Measurements from ENCODE around the gene GAS2L1.
"Not testable (repeated sequence)": the region's sequence is repeated elsewhere in the genome, so short reads cannot be mapped to it uniquely, and the experiment has no call there.

Gene GAS2L1

GRCh38 chr22:29348041-29348440 is 41.6 kb downstream of the GAS2L1 start:
- H3K4me3 ChIP-seq (ENCODE audit: low read depth, low read length): no peak overlapping the region
- no peak for DNase-seq (ENCODE audit: low read depth)
- TF ChIP-seq, protein P1, sequence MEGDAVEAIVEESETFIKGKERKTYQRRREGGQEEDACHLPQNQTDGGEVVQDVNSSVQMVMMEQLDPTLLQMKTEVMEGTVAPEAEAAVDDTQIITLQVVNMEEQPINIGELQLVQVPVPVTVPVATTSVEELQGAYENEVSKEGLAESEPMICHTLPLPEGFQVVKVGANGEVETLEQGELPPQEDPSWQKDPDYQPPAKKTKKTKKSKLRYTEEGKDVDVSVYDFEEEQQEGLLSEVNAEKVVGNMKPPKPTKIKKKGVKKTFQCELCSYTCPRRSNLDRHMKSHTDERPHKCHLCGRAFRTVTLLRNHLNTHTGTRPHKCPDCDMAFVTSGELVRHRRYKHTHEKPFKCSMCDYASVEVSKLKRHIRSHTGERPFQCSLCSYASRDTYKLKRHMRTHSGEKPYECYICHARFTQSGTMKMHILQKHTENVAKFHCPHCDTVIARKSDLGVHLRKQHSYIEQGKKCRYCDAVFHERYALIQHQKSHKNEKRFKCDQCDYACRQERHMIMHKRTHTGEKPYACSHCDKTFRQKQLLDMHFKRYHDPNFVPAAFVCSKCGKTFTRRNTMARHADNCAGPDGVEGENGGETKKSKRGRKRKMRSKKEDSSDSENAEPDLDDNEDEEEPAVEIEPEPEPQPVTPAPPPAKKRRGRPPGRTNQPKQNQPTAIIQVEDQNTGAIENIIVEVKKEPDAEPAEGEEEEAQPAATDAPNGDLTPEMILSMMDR (IDR thresholded peaks at IDR 0.05; ENCODE audit: insufficient read depth, low read depth, low read length, missing control alignments): no peak

DNA sequence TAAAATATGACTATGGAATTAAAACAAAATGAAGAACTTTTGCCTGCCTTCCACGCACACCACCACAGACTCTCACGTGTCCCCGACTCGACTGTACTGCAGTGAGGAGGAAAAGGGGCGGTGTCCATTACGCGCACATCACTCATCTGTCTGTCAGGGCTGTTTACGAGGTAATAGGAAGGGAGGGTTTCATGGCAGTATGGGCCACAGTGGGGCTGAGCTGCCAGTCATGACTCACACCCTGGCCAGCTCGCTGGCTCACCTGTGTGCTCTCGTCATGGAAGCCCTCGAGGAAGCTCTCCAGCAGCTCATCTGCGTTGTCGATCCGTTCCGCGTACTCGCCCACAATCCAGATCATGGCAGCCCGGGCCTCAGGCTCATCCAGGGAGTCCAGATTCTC is 42.5 kb downstream of the GAS2L1 start:
- DNase-seq (ENCODE audit: low read depth): no peak
- TF ChIP-seq, protein P1 (IDR thresholded peaks at IDR 0.05; ENCODE audit: insufficient read depth, low read depth, low read length, missing control alignments): no peak
- no peak overlapping the region for H3K4me3 ChIP-seq (ENCODE audit: low read depth, low read length)

GRCh38 chr22:29351042-29351441 is 44.6 kb downstream of the GAS2L1 start:
- no peak for DNase-seq (ENCODE audit: low read depth)
- no peak overlapping the region for H3K4me3 ChIP-seq (ENCODE audit: low read depth, low read length)
- TF ChIP-seq, protein P1 (IDR thresholded peaks at IDR 0.05; ENCODE audit: insufficient read depth, low read depth, low read length, missing control alignments): no peak

DNA sequence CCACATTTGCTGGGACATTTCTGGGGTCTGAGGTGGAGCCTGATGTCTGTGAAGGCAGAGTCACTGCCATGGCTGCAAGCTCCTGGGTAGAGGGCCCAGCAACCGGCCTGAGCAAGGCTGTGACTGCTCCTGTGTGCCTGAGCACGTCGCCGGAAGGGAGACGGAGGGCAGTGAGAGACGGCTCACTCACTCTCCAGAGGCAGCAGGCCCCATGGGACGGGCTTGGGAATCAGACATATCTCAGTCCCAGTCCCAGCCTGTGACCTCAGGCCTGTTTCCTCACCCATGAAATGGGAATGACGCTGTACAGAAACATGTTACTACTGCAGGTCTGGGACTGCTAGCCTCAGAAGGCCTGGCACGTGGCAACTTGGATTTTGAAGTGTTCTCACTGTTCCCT is 45.4 kb downstream of the GAS2L1 start:
- no peak for DNase-seq (ENCODE audit: low read depth)
- TF ChIP-seq, protein P1 (IDR thresholded peaks at IDR 0.05; ENCODE audit: insufficient read depth, low read depth, low read length, missing control alignments): no peak
- H3K4me3 ChIP-seq (ENCODE audit: low read depth, low read length): no peak overlapping the region

DNA sequence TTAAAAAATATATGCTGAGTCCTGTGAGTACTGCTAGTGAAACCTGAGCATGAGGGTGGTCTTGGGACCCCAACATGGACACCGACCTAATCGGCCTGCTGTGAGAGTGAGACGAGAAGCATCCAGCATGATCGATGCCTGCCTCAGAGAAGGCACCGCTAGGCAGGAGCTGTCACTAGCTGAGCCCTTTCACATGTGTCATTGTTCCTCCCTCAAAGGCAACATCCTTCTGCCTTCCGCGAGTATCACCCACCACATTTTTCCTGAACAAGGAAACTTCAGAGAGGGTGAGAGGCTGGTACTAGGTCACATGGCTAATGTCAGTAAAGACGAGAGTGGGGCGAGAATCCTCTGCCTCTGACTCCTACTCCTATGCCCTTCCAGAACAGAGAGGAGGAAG is 46.3 kb downstream of the GAS2L1 start:
- no peak for DNase-seq (ENCODE audit: low read depth)
- no peak overlapping the region for H3K4me3 ChIP-seq (ENCODE audit: low read depth, low read length)
- TF ChIP-seq, protein P1 (IDR thresholded peaks at IDR 0.05; ENCODE audit: insufficient read depth, low read depth, low read length, missing control alignments): no peak

DNA sequence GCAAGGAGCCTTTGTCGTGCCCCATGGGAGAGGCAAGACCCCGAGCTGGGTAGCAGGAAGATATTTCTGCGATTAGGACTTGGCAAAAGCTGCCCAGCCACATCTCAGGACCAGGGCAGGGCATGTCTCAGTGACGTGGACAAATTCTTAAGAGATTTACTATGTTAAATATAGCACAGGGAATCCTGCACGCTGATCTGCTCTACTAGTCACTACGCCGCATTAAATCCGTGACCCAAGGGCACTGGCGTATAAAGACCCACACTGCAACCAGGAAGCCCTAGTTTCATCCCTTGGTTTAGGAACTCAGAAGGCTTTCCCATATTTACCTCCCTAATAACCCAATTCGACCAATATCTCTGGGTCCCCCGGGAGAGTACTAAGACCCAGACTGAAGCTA is 46.8 kb downstream of the GAS2L1 start:
- TF ChIP-seq, protein P1 (IDR thresholded peaks at IDR 0.05; ENCODE audit: insufficient read depth, low read depth, low read length, missing control alignments): no peak

DNA sequence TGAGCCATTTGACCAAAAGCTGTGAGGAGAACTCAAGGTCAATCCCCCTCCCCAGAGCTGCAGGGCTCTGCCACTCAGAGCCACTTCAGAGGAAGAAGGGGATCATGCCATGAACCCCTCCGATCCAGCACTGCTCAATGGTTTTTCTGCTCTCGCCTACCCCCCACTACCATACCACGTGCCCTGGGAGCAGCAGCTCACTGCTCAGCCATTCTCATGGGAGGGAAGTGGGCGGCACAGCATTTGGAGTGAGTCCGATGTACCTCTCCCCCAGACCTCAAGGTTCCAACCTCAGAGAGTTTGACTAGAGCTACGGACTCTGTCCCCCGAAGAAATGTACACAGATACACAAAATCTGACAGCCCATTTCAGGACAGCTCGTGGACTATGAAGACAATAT is 47.4 kb downstream of the GAS2L1 start:
- no peak for DNase-seq (ENCODE audit: low read depth)
- TF ChIP-seq, protein P1 (IDR thresholded peaks at IDR 0.05; ENCODE audit: insufficient read depth, low read depth, low read length, missing control alignments): no peak
- no peak overlapping the region for H3K4me3 ChIP-seq (ENCODE audit: low read depth, low read length)

More for the DNA sequence above, 46.8 kb downstream of the GAS2L1 start:
- DNase-seq (ENCODE audit: low read depth): no peak
- H3K4me3 ChIP-seq (ENCODE audit: low read depth, low read length): no peak overlapping the region

GRCh38 chr22:29357193-29357890 is 50.9 kb downstream of the GAS2L1 start:
- DNase-seq (ENCODE audit: low read depth); H3K4me3 ChIP-seq (ENCODE audit: low read depth, low read length): not testable (repeated sequence)
